Erythroblast (primary cell): ENCODE results near the gene PTPRN2.

Source experiments
- GATA1 ChIP-seq: IDR thresholded peaks from 2 replicates; pipeline ENCODE4 v1.6.1; 2011; ENCODE audit warnings: low read depth, mild to moderate bottlenecking, control low read depth, low read length, moderate library complexity
- POLR2A ChIP-seq: IDR thresholded peaks from 2 replicates; pipeline ENCODE4 v1.6.1; 2011; ENCODE audit warnings: mild to moderate bottlenecking, low read length

GRCh38 chr7:158255156-158255555 is 332.5 kb downstream of the PTPRN2 start:
- TF ChIP-seq POLR2A, result no peak
- no peak for TF ChIP-seq GATA1
